HepG2 (cell line): Measurements from ENCODE around the gene CNOT10. TPM values are rescaled to one million over a fixed set of nuclear protein-coding genes. Genes with fewer than 3 reads are reported as not detected.

ENCODE experiments used
- ARNT2 ChIP-seq: sonication (generic); formaldehyde crosslinking; IDR thresholded peaks from 2 replicates; pipeline ENCODE4 v1.8.0; 2022; ENCODE audit warnings: mild to moderate bottlenecking, low read depth, missing genetic modification reagents, moderate library complexity
- ARNTL ChIP-seq: sonication (generic); formaldehyde crosslinking; IDR thresholded peaks from 2 replicates; pipeline ENCODE4 v1.4.0; 2020; ENCODE audit warnings: mild to moderate bottlenecking, missing genetic modification reagents
- BCL6 ChIP-seq: IDR thresholded peaks from 2 replicates; pipeline ENCODE4 v1.6.1; 2016; ENCODE audit warnings: missing genetic modification reagents, missing compliant biosample characterization
- FUBP1 ChIP-seq: sonication (generic); formaldehyde crosslinking; IDR thresholded peaks from 2 replicates; pipeline ENCODE4 v1.5.1; 2020; ENCODE audit warnings: missing genetic modification reagents, mild to moderate bottlenecking, borderline replicate concordance
- GLI4 ChIP-seq: sonication (generic); formaldehyde crosslinking; IDR thresholded peaks from 2 replicates; pipeline ENCODE4 v1.5.1; 2020; ENCODE audit warnings: missing genetic modification reagents, mild to moderate bottlenecking, moderate library complexity, borderline replicate concordance
- HNRNPK ChIP-seq: fragments of 200-400 bp; formaldehyde crosslinking; IDR thresholded peaks from 2 replicates; pipeline ENCODE4 v1.6.1; 2018; ENCODE audit warnings: low read length, low read depth, moderate library complexity, mild to moderate bottlenecking; ENCODE audit not compliant: poor library complexity, severe bottlenecking
- MTA3 ChIP-seq: sonication (generic); formaldehyde crosslinking; IDR thresholded peaks from 2 replicates; pipeline ENCODE4 v1.4.0; 2020; ENCODE audit warnings: missing genetic modification reagents
- SRSF4 ChIP-seq: fragments of 200-400 bp; formaldehyde crosslinking; IDR thresholded peaks from one replicate; pipeline ENCODE4 v1.6.1; 2018; ENCODE audit warnings: mild to moderate bottlenecking, low read depth, low read length, moderate library complexity; ENCODE audit not compliant: poor library complexity, severe bottlenecking
- TBX3 ChIP-seq: fragments of 450-650 bp; IDR thresholded peaks from 2 replicates; pipeline ENCODE4 v1.6.1; 2017; ENCODE audit warnings: antibody characterized with exemption, mild to moderate bottlenecking, inconsistent platforms, borderline replicate concordance
- ZNF558 ChIP-seq: sonication (generic); formaldehyde crosslinking; IDR thresholded peaks from 2 replicates; pipeline ENCODE4 v1.9.0; 2022; ENCODE audit warnings: mild to moderate bottlenecking, missing genetic modification reagents, borderline replicate concordance
- ZNF687 ChIP-seq: sonication (generic); formaldehyde crosslinking; IDR thresholded peaks from 2 replicates; pipeline ENCODE4 v1.5.1; 2020; ENCODE audit warnings: mild to moderate bottlenecking, missing genetic modification reagents, moderate library complexity
- ZNF879 ChIP-seq: sonication (generic); formaldehyde crosslinking; IDR thresholded peaks from 2 replicates; pipeline ENCODE4 v1.8.1; 2023; ENCODE audit warnings: missing genetic modification reagents
- ZSCAN20 ChIP-seq: sonication (generic); formaldehyde crosslinking; IDR thresholded peaks from 2 replicates; pipeline ENCODE4 v1.4.0; 2020; ENCODE audit warnings: missing genetic modification reagents, mild to moderate bottlenecking, borderline replicate concordance
- polyA plus RNA-seq, 8 experiments: library from polyadenylated mRNA; depleted of rRNA in 3 of 8; stranded (reverse) in 7 of 8; unstranded in 1 of 8; fragments of >200 nt; fragmentation: Illumina TruSeq in 4 of 8; extraction: Trizol in 4 of 8; gene quantifications; 2 replicates each; pipeline versions ENCODE4 v1.2.1 to v1.2.3, GENCODE V29; 2011 to 2016; ENCODE audit warnings: low read depth in 4 of 8, missing spikeins in 1 of 8, mixed read lengths in 1 of 8; ENCODE audit not compliant: insufficient read depth in 1 of 8
- total RNA-seq, 5 experiments: library from RNA; depleted of rRNA; stranded (reverse); fragments of >200 nt; fragmentation: Illumina TruSeq; extraction: Trizol; gene quantifications; 2 replicates each; pipeline ENCODE4 v1.2.3, GENCODE V29; 2016; ENCODE audit warnings: low read depth in 1 of 5
- TF ChIP-seq, protein P1 (sequence below): sonication (generic); formaldehyde crosslinking; IDR thresholded peaks from 2 replicates; pipeline ENCODE4 v1.4.0; 2020; ENCODE audit warnings: missing genetic modification reagents
- TF ChIP-seq, protein P2 (sequence below): sonication (generic); formaldehyde crosslinking; conservative IDR thresholded peaks from 2 replicates; pipeline ENCODE4 v1.8.0; 2022; ENCODE audit warnings: low read depth, missing genetic modification reagents

CNOT10 gene
- total and polyA plus RNA-seq, 2 of the 13 experiments (the other 11 are each of a cell fraction or from before 2014, with no cell fraction given), result 21.2 to 34.1 TPM

- TF ChIP-seq FUBP1 (CRISPR knock-in tag), result no peak
- TF ChIP-seq, protein P1, sequence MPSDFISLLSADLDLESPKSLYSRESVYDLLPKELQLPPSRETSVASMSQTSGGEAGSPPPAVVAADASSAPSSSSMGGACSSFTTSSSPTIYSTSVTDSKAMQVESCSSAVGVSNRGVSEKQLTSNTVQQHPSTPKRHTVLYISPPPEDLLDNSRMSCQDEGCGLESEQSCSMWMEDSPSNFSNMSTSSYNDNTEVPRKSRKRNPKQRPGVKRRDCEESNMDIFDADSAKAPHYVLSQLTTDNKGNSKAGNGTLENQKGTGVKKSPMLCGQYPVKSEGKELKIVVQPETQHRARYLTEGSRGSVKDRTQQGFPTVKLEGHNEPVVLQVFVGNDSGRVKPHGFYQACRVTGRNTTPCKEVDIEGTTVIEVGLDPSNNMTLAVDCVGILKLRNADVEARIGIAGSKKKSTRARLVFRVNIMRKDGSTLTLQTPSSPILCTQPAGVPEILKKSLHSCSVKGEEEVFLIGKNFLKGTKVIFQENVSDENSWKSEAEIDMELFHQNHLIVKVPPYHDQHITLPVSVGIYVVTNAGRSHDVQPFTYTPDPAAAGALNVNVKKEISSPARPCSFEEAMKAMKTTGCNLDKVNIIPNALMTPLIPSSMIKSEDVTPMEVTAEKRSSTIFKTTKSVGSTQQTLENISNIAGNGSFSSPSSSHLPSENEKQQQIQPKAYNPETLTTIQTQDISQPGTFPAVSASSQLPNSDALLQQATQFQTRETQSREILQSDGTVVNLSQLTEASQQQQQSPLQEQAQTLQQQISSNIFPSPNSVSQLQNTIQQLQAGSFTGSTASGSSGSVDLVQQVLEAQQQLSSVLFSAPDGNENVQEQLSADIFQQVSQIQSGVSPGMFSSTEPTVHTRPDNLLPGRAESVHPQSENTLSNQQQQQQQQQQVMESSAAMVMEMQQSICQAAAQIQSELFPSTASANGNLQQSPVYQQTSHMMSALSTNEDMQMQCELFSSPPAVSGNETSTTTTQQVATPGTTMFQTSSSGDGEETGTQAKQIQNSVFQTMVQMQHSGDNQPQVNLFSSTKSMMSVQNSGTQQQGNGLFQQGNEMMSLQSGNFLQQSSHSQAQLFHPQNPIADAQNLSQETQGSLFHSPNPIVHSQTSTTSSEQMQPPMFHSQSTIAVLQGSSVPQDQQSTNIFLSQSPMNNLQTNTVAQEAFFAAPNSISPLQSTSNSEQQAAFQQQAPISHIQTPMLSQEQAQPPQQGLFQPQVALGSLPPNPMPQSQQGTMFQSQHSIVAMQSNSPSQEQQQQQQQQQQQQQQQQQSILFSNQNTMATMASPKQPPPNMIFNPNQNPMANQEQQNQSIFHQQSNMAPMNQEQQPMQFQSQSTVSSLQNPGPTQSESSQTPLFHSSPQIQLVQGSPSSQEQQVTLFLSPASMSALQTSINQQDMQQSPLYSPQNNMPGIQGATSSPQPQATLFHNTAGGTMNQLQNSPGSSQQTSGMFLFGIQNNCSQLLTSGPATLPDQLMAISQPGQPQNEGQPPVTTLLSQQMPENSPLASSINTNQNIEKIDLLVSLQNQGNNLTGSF, result no peak
- no peak for TF ChIP-seq SRSF4
- TF ChIP-seq TBX3, result no peak
- TF ChIP-seq GLI4 (CRISPR knock-in tag), result no peak
- no peak for TF ChIP-seq HNRNPK
- no peak for TF ChIP-seq MTA3 (CRISPR knock-in tag)
- TF ChIP-seq, protein P2, sequence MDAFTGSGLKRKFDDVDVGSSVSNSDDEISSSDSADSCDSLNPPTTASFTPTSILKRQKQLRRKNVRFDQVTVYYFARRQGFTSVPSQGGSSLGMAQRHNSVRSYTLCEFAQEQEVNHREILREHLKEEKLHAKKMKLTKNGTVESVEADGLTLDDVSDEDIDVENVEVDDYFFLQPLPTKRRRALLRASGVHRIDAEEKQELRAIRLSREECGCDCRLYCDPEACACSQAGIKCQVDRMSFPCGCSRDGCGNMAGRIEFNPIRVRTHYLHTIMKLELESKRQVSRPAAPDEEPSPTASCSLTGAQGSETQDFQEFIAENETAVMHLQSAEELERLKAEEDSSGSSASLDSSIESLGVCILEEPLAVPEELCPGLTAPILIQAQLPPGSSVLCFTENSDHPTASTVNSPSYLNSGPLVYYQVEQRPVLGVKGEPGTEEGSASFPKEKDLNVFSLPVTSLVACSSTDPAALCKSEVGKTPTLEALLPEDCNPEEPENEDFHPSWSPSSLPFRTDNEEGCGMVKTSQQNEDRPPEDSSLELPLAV (CRISPR knock-in tag), result no peak
- peak; percentile 38 for TF ChIP-seq ZNF687
- 0 out of 2 replicates have a peak, but pooled peaks have one; percentile 20 for TF ChIP-seq ARNT2 (CRISPR knock-in tag)
- TF ChIP-seq BCL6 (CRISPR knock-in tag), result no peak
- TF ChIP-seq ZSCAN20 (CRISPR knock-in tag), result peak; percentile 38; the same call in 1 of the 2 replicates
- no peak for TF ChIP-seq ZNF879 (CRISPR knock-in tag)
- TF ChIP-seq ARNTL (CRISPR knock-in tag), result no peak
- 0 out of 2 replicates have a peak, but pooled peaks have one; percentile 22 for TF ChIP-seq ZNF558 (CRISPR knock-in tag)
These were observed 136.8 kb downstream of the CNOT10 start (continued) for GRCh38 chr3:32821686-32822296.
